ENCODE data around the gene ZC3H10. TPM values are rescaled to one million over a fixed set of nuclear protein-coding genes. Genes with fewer than 3 reads are reported as not detected.
"Not testable (repeated sequence)": the region's sequence is repeated elsewhere in the genome, so short reads cannot be mapped to it uniquely, and the experiment has no call there.

The ZC3H10 gene
- polyA plus RNA-seq, 3 donors = 5.1 to 6.5 (median 5.8) TPM

DNA sequence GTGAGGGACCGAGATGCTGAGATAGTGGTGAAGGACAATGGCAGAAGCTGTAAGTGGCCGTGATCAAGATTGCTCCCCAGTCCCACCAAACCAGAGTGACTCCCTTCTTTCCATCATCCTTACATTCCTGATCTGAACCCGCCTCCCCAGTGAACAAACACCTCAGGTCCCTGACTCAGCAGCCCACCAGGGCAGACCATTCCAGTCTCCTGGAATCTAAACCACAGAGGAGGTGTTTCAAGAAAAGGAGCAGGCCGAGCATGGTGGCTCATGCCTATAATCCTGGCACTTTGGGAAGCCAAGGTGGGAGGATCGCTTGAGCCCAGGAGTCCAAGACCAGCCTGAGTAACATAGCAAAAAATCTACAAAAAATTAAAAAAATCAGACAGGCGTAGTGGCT lies 31.5 kb upstream of the ZC3H10 start:
- no peak for DNase-seq (ENCODE audit: extremely low read depth in 1 of 11, low read depth in 9 of 11, low spot score in 4 of 11)

DNA sequence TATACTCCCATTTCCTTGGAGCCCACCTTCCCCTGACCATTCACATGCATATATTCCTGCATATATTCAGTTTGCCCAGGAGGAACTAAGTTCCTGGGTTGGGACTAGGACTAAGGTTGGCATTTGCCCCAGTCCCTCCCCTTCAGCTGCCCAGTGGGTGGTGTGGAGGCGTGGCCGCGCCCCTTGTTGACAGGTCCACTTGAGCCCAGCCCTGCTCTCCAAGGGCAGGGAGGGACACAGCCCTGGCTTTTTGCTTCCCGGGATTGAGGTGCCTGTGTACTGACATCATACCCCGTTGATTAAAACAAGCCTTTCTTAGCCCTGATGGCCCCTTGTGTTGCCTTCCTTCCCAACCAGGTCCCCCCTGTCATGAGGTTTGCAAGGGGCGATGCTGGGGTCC lies 30.8 kb upstream of the ZC3H10 start:
- no peak for DNase-seq (ENCODE audit: extremely low read depth in 1 of 11, low read depth in 9 of 11, low spot score in 4 of 11)

DNA sequence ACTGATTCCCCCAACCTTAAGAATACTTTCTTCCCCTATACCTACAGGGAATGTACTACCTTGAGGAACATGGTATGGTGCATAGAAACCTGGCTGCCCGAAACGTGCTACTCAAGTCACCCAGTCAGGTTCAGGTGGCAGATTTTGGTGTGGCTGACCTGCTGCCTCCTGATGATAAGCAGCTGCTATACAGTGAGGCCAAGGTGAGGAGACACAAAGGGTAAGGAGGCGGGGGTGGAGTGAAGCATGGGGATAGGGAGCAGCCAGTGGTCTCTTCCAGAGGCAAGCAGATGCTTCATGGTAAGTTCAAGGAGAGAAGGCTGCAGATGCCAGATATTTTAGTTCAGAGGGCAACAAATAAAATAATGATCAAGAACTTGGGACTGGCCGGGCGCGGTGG lies 20.3 kb upstream of the ZC3H10 start:
- DNase-seq (ENCODE audit: extremely low read depth in 1 of 11, low read depth in 9 of 11, low spot score in 4 of 11) = no peak

DNA sequence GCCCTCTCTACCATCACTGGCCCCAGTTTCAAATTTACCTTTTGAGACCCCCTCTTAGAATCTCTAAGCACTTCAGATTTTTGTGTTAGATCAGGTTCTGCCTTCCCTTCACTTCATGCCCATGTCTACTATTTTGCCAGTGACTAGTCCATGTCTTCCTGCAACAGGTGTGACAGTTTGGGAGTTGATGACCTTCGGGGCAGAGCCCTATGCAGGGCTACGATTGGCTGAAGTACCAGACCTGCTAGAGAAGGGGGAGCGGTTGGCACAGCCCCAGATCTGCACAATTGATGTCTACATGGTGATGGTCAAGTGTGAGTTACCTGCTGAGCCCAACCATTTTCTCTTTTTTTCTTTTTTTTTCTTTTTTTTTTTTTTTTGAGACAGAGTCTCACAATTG lies 19.5 kb upstream of the ZC3H10 start:
- DNase-seq (ENCODE audit: extremely low read depth in 1 of 11, low read depth in 9 of 11, low spot score in 4 of 11) = no peak

DNA sequence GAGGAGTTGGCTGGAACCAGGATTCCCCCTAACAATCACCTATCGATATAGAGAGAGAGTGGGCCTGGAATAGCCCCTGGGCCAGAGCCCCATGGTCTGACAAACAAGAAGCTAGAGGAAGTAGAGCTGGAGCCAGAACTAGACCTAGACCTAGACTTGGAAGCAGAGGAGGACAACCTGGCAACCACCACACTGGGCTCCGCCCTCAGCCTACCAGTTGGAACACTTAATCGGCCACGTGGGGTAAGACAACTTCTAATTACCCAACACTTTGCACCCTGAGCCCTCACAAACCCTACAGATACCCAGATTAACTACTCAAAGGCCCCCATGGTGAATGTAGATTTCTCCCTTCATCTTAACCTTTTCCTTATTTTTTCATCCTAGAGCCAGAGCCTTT lies 18.3 kb upstream of the ZC3H10 start:
- no peak for DNase-seq (ENCODE audit: extremely low read depth in 1 of 11, low read depth in 9 of 11, low spot score in 4 of 11)

DNA sequence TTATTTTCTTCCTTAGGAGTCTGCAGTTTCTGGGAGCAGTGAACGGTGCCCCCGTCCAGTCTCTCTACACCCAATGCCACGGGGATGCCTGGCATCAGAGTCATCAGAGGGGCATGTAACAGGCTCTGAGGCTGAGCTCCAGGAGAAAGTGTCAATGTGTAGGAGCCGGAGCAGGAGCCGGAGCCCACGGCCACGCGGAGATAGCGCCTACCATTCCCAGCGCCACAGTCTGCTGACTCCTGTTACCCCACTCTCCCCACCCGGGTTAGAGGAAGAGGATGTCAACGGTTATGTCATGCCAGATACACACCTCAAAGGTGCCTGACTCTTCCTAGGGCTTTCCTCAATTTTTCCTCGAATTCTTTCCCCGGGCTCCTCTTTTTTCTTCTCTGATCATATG lies 17.0 kb upstream of the ZC3H10 start:
- DNase-seq (ENCODE audit: extremely low read depth in 1 of 11, low read depth in 9 of 11, low spot score in 4 of 11) = no peak

DNA sequence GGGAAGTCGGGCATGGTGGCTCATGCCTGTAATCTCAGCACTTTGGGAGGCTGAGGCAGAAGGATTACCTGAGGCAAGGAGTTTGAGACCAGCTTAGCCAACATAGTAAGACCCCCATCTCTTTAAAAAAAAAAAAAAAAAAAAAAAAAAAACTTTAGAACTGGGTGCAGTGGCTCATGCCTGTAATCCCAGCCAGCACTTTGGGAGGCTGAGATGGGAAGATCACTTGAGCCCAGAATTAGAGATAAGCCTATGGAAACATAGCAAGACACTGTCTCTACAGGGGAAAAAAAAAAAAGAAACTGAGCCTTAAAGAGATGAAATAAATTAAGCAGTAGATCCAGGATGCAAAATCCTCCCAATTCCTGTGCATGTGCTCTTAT lies 15.4 kb upstream of the ZC3H10 start:
- no peak for DNase-seq (ENCODE audit: extremely low read depth in 1 of 11, low read depth in 9 of 11, low spot score in 4 of 11)

DNA sequence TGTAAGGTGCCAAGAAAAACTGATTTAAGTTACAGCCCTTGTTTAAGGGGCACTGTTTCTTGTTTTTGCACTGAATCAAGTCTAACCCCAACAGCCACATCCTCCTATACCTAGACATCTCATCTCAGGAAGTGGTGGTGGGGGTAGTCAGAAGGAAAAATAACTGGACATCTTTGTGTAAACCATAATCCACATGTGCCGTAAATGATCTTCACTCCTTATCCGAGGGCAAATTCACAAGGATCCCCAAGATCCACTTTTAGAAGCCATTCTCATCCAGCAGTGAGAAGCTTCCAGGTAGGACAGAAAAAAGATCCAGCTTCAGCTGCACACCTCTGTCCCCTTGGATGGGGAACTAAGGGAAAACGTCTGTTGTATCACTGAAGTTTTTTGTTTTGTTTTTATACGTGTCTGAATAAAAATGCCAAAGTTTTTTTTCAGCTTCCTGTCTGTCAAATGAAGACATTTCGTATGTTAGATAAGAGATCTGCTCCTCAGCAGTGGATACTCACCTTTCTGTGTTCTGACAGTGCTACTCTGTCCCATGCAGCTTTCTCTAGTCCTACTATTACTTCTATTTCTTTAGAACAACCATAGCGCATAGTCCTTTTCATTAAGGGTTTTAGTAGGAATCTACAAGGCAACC lies 14.9 kb upstream of the ZC3H10 start:
- DNase-seq (ENCODE audit: extremely low read depth in 1 of 11, low read depth in 9 of 11, low spot score in 4 of 11) = no peak

DNA sequence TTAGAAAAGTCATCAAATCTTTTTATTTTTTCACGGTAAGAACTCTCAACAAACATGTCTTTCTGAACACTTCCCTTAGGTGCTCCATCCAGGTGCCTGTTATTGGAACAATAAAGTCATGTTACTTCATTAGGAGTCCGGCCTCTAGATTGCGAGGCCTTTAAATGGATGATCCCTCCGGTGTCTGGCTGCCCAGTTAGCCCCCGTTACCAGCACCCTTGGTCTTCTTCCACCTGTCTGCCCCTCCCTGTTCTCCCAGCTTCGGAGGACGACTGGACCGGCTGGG lies 14.3 kb upstream of the ZC3H10 start:
- no peak for DNase-seq (ENCODE audit: extremely low read depth in 1 of 11, low read depth in 9 of 11, low spot score in 4 of 11)

DNA sequence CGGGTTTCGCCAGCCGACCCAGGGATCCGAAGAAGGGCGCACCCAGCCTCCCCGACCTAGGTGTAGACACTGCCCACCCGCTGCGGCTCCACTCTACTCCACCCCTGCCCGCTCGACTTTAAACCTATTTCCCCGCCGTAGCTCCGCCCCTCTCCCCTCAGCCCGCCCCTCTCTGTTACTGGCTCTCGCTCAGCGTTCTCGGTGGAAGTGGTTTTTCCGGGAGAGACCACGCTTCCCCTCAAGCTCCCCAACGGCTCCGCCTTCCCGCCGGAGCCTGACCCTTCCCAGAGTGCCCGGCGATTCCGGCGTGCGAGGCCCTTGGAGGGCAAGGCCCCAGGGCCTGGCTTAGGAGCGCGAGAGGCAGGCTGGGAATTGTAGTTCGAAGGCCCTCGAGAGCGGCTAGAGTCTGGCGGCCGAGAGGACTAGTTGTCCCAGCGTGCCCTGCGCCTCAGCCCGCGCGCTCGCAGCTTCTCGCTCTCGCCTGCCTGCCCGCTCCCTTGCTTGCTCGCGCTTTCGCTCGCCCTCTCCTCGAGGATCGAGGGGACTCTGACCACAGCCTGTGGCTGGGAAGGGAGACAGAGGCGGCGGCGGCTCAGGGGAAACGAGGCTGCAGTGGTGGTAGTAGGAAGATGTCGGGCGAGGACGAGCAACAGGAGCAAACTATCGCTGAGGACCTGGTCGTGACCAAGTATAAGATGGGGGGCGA lies 13.8 kb upstream of the ZC3H10 start, which contains the start of gene PA2G4:
PA2G4 (plus strand) TSS at position 451 of the 706 bp plus-strand sequence; CDS start at position 630, 179 bp downstream.
- DNase-seq (ENCODE audit: extremely low read depth in 1 of 11, low read depth in 9 of 11, low spot score in 4 of 11) = peak; percentile 93 to 99 (median 98)

DNA sequence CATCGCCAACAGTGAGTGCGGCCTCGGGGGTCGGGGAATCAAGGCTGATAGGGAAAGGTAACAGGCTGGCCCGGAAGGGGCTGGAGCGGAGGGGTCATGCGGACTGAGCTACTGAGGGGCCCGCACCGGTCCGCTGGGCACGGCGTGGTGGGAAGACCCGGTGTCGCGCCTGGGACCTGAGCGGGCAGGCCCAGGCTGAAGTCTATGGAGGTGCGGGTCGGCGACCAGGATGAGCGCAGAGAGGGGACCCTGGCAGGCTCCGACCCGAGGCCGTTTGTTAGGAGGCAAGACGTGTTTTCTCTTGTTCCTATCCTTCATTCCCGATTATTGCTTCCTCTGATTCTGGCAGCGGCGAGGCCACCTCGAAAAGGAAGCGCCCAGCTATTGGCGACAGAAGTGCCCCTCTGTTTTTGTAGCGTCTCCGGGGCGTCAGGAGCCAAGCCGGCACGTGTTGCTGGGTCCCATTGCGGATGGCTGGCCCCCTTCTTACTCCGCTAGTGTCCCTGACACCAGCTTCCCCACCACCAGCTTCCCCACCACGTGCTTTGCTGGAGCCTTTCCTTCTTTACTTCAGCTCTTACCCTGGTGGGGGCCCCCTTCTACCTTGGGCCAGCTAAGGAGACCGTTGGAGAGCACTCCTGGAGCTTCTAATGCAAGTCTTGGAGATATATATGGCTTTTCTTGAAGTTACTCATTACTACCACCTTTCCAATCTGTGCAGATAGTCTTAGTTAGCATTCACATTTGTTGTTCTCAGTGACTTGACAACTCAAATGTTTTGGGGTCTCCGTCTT lies 13.1 kb upstream of the ZC3H10 start:
- no peak for DNase-seq (ENCODE audit: extremely low read depth in 1 of 11, low read depth in 9 of 11, low spot score in 4 of 11)

DNA sequence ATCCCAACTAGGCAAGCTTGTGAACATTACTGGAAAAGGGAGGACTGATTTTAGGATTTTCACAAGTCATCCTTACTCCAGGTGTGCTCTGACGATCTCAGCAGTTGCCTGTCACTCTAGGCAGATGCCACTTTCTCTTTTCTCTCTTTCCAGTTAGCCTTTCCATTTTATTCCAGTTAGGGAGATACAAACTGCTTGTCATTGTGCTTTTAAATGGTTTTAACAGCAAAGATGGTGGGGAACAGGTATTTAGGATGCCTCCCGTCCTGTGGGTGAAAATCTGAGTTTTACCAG lies 12.5 kb upstream of the ZC3H10 start:
- no peak for DNase-seq (ENCODE audit: extremely low read depth in 1 of 11, low read depth in 9 of 11, low spot score in 4 of 11)

DNA sequence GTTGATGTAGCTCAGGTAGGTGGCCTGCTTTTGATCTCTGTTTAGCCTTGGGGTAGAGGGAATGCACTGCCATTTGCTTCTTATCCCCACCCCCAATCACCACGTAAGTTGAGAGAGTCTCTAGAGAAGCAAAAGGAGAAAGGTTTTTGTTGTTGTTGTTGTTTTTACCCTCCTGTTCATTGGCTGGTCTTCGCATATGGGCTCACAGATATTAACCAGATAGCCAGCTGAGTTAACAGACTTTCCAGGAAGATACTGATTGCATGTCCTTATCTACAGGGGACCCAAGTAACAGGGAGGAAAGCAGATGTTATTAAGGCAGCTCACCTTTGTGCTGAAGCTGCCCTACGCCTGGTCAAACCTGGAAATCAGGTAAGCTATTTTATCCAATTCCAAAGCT lies 10.8 kb upstream of the ZC3H10 start:
- DNase-seq (ENCODE audit: extremely low read depth in 1 of 11, low read depth in 9 of 11, low spot score in 4 of 11) = no peak

DNA sequence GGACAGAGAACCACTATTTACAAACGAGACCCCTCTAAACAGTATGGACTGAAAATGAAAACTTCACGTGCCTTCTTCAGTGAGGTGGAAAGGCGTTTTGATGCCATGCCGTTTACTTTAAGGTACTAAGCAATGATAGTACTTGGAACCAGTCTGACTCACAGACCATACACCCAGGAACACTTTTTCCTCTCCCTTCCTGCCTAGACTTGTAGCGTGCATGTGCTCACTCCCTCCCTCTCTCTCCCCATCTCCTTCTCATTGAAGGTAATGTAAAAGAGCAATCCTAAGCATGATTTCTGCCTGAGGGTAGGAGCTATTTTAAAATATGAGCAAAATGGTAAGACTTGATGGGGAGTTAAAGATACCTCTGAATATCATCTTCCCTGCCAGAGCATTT lies 7.5 kb upstream of the ZC3H10 start:
- no peak for DNase-seq (ENCODE audit: extremely low read depth in 1 of 11, low read depth in 9 of 11, low spot score in 4 of 11)

DNA sequence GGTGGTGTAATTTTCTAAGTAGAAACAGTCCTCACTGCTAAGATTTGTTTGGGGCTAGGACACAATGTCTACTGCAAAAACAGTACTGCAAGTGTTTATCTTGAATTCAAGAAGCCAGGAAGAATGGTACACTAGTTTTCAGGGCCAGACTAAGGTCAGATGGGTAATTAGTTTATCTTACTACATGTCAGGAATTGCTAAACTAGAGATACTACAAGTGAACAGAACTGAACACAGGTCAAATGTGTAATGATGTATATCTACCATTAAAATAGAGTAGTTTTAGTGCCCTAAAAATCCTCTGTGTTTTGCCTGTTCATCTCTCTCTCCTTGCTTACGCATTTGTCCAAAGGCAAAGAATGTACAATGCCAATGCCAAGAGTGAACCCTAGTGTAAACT lies 4.0 kb upstream of the ZC3H10 start:
- DNase-seq (ENCODE audit: extremely low read depth in 1 of 11, low read depth in 9 of 11, low spot score in 4 of 11) = no peak

DNA sequence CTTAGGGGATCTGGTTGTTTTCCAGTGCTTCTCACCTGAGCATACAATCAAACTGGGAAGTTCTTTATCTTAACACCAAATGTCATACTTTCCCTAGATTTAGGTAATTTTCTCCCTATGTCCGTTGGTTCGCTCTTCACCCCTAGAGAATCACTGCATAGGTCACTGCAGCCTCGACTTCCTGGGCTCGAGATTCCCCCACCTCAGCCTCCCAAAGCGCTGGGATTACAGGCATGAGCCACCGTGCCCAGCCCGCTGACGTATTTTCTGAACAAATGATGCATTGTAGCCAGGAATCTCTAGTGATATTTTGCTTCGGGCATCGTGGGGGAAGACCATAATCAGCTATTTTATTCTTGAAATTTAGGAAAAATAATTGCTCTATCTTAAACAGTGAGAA lies 2.7 kb upstream of the ZC3H10 start:
- DNase-seq (ENCODE audit: extremely low read depth in 1 of 11, low read depth in 9 of 11, low spot score in 4 of 11) = peak in 1 of 11 donors; percentile 9

DNA sequence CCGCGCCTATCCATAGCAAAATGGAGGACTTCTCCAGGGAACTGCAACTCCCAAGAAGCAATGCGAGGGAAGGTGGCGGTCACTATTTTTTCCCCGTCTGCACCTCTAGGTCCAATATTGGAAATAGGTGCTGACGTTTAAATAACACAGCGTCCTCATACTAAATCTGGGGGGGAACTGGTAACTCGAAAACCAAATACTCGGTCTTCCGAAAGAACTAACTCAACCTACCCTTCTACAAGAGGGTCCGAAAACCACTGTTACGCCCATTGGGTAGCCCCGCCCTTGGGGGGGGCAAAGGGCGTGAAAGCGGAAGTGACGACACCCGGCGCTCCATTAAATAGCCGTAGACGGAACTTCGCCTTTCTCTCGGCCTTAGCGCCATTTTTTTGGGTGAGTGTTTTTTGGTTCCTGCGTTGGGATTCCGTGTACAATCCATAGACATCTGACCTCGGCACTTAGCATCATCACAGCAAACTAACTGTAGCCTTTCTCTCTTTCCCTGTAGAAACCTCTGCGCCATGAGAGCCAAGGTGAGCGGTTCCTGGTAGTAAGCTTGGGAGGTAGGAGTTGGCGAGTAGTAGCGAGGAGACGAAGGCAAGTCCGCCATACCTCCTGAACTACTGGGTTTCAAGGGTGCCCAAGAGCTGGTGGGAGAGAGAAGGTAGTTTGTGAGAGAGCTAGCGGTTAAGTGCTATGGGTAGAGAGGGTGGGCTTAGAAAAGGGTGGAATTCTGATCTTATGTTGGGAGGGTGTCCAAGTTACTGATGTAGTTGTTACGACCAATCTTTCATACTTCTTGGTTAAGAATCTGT lies 1.6 kb upstream of the ZC3H10 start, which contains the start of gene RPL41:
RPL41 (plus strand) TSS at position 367 of the 815 bp plus-strand sequence.
- DNase-seq (ENCODE audit: extremely low read depth in 1 of 11, low read depth in 9 of 11, low spot score in 4 of 11) = peak; percentile 92 to 99 (median 96)

DNA sequence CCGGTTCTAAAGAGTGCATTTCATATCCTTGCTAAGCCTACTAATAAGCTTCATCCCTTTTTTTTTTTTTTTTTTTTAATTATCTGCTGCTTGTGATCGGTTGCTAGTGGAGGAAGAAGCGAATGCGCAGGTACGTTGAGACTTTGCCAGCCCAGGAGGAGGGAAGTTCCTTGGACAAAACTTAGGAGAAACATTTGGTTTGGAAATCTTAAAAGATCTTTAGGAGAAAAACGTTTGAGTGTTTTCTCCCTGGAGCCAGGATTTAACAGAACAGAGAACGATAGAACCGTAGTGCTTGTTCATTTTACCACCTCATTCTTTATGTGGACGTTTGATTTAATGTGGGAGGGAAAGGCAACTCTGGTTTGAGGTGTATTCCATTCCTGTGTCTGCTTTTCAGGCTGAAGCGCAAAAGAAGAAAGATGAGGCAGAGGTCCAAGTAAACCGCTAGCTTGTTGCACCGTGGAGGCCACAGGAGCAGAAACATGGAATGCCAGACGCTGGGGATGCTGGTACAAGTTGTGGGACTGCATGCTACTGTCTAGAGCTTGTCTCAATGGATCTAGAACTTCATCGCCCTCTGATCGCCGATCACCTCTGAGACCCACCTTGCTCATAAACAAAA lies 872 bp upstream of the ZC3H10 start:
- not testable (repeated sequence) for DNase-seq (ENCODE audit: extremely low read depth in 1 of 11, low read depth in 9 of 11, low spot score in 4 of 11)

DNA sequence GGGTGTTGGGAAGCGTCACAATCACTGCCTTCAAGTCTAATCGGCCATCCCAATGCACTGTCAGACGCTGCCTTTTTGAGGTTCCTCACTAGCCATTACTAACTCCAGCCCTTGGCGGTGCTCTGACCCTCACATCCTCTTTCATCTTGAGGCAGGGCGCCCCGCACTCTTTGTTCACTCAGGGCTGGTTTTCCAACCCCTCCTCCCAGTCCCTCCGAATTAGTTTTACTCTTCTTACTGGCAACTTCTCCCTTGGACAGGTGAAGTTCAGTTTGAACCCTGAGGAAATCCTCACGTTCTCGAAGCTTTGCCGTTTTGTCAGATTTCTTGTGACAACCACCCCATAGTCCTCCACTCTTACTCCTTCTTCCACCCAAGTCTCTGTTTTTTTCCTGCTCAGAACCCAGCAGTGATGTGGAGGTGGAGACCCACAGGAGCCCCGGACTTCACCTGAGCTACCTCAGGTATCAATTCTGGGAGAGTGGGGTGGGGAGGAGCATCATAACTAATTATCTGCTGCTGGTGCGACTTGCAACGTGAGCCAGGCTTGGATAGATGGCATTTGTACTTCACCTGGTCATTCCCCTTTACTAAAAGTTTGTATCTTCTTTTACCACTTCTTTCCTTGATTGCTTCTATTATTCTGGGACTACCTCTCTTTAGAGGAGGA lies 757 bp downstream of the ZC3H10 start:
- no peak for DNase-seq (ENCODE audit: extremely low read depth in 1 of 11, low read depth in 9 of 11, low spot score in 4 of 11)

All from renal cortex interstitium (tissue), 11 donors.